Peyer's patch (tissue), 4 donors: ENCODE measurements around the gene ANKRD37. TPM values are rescaled to one million over a fixed set of nuclear protein-coding genes. Genes with fewer than 3 reads are reported as not detected.

Experiments used
- DNase-seq, 3 donors: peaks; one replicate each; pipeline ENCODE4 v3.0.0-alpha.2; 2017 to 2019
- H3K27ac ChIP-seq, 4 donors: fragments of 200-600 bp; sonication (generic); one replicate each; pipeline ENCODE4 v1.5.1; 2016 to 2019
- H3K27me3 ChIP-seq, 2 donors: fragments of 200-600 bp; sonication (generic); one replicate each; pipeline ENCODE4 v1.5.1; 2019
- H3K36me3 ChIP-seq, 3 donors: fragments of 200-600 bp; sonication (generic); one replicate each; pipeline ENCODE4 v1.5.1; 2016 to 2019
- H3K4me1 ChIP-seq, 4 donors: fragments of 200-600 bp; sonication (generic); one replicate each; pipeline ENCODE4 v1.5.1; 2016 to 2019
- H3K4me3 ChIP-seq, 4 donors: fragments of 200-600 bp; sonication (generic); 1 replicate in 3 of 4; 2 replicates in 1 of 4; pipeline ENCODE4 v1.5.1; 2016 to 2019; ENCODE audit warnings: mild to moderate bottlenecking in 1 of 4
- H3K9me3 ChIP-seq, 4 donors: fragments of 200-600 bp; sonication (generic); one replicate each; pipeline ENCODE4 v1.5.1; 2016 to 2019; ENCODE audit warnings: mild to moderate bottlenecking in 1 of 4
- POLR2A ChIP-seq, 2 donors: fragments of 450-650 bp; IDR thresholded peaks; one replicate each; pipeline ENCODE4 v1.5.1; 2017; ENCODE audit warnings: antibody characterized with exemption in 2 of 2, mild to moderate bottlenecking in 2 of 2, moderate library complexity in 2 of 2
- total RNA-seq, 4 donors: library from RNA; depleted of rRNA; stranded (reverse); fragments of >200 nt; gene quantifications; one replicate each; pipeline ENCODE4 v1.1.0, GENCODE V29; 2016
- TF ChIP-seq, protein P1 (sequence below), 6 experiments: fragments of 450-650 bp in 4 of 6; fragments of 200-600 bp in 2 of 6; sonication (generic) in 1 of 6; IDR thresholded peaks; one replicate each; pipeline ENCODE4 v1.5.1; 2017 to 2019; ENCODE audit warnings: antibody characterized with exemption in 6 of 6, mild to moderate bottlenecking in 3 of 6, moderate library complexity in 1 of 6

Gene ANKRD37, protein sequence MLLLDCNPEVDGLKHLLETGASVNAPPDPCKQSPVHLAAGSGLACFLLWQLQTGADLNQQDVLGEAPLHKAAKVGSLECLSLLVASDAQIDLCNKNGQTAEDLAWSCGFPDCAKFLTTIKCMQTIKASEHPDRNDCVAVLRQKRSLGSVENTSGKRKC
- 10 to 100 TPM in 1 of 4 donors, 1 to 10 TPM in 2, not detected in 1; 1.4 to 12.6 (median 8.7) TPM for total RNA-seq

DNA sequence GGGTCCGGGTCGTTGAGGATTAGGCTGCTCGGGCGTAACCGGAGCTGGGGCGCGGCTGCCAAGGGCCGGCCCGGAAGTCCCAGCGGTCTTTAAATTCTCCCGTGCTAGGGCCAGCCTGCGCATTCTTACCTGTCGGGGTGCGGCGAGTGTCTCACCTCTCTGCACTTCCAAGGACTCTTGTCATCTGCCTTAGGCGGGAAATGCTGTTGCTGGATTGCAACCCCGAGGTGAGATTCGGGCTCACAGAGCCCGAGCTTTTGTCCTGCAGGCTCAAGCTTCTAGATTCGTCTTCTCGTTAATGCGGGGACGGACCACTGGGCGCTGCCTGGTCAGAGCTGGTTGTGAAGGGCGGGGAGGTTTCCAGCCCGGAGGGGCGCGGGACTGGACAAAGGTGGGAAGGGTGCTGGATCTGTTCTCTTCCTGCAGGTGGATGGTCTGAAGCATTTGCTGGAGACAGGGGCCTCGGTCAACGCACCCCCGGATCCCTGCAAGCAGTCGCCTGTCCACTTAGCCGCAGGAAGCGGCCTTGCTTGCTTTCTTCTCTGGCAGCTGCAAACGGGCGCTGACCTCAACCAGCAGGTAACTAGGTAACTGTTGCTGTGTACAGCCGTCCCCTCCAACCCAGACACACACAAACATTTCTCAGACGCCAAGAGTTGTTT is at the start of gene ANKRD37:
TSS of gene ANKRD37 (plus strand) at position 118 of the 662 bp plus-strand sequence. CDS start at position 201, 83 bp downstream.
- TF ChIP-seq, protein P1, sequence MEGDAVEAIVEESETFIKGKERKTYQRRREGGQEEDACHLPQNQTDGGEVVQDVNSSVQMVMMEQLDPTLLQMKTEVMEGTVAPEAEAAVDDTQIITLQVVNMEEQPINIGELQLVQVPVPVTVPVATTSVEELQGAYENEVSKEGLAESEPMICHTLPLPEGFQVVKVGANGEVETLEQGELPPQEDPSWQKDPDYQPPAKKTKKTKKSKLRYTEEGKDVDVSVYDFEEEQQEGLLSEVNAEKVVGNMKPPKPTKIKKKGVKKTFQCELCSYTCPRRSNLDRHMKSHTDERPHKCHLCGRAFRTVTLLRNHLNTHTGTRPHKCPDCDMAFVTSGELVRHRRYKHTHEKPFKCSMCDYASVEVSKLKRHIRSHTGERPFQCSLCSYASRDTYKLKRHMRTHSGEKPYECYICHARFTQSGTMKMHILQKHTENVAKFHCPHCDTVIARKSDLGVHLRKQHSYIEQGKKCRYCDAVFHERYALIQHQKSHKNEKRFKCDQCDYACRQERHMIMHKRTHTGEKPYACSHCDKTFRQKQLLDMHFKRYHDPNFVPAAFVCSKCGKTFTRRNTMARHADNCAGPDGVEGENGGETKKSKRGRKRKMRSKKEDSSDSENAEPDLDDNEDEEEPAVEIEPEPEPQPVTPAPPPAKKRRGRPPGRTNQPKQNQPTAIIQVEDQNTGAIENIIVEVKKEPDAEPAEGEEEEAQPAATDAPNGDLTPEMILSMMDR (IDR thresholded peaks at IDR 0.05): peak in 1 of 6 experiments; percentile 18
- TF ChIP-seq POLR2A (IDR thresholded peaks at IDR 0.05): peak; percentile 61 to 79
- DNase-seq: peak in 1 of 3 donors; percentile 67

DNA sequence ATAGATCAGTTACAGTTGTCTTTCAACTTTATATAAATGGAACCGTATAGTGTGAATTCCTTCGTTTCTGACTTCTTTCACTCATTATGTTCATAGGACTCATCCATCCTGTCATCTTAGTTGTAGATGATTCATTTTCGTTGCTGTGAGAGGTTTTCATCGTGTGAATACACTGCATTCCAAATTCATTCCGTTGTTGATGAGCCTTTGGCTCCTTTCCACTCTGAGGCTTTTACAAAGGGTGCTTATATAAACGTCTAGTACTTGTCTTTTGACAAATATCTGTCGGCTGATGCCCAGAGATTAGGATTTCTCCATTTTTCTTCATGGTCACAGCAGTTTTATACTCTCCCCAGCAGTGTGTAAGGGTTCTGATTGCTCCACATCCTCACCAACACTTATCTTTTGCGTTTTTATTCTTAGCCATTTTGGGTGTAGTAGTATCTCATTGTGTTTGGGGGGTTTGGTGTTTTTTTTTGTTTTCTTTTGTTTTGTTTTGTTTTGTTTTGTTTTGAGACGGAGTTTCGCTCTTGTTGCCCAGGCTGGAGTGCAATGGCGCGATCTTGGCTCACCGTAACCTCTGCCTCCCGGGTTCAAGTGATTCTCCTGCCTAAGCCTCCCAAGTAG is 49.6 kb upstream of the ANKRD37 start:
- peaks cover 0 to 23% (median 0%) of the 10 kb centered on the region in 3 donors for H3K36me3 ChIP-seq
- TF ChIP-seq, protein P1 (IDR thresholded peaks at IDR 0.05): no peak
- no peak for TF ChIP-seq POLR2A (IDR thresholded peaks at IDR 0.05)
- no peak overlapping the region for H3K27ac ChIP-seq
- no peaks in the 10 kb centered on the region for H3K9me3 ChIP-seq
- H3K4me1 ChIP-seq: peaks cover 0 to 7% (median 0%) of the 10 kb centered on the region in 4 donors
- DNase-seq: no peak
- H3K27me3 ChIP-seq: no peaks in the 10 kb centered on the region
- H3K4me3 ChIP-seq: no peak overlapping the region

More for the DNA sequence above, at the start of gene ANKRD37:
- H3K9me3 ChIP-seq: no peaks in the 10 kb centered on the region
- H3K4me1 ChIP-seq: peaks cover 0 to 19% (median 4%) of the 10 kb centered on the region in 4 donors
- peak within 1 kb of the TSS; percentile 90 to 100 (median 97) for H3K27ac ChIP-seq
- H3K4me3 ChIP-seq: peak within 1 kb of the TSS; percentile 50 to 92 (median 67)
- peaks cover 0 to 25% (median 0%) of the 10 kb centered on the region in 3 donors for H3K36me3 ChIP-seq
- H3K27me3 ChIP-seq: no peaks in the 10 kb centered on the region

DNA sequence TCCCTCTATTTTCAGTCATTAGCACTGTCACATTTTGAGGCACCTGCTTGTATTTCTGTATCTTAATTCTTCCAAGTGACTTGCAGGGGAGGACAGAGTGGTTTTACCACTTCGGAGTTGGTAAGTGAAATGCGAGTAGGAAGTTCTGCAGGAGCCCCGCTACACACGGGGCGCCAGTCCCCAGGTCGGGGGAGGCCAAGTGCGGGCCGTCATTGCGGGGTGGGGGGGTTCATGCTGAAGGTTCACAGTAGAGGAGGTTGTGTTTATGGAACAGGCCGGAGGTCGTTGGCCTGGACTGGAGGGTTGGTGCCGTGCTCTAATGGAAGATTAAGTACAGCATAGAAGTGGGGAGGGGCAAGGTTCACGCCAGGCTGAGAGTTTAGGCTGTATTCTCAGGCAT is 45.0 kb upstream of the ANKRD37 start:
- Histone ChIP-seq H3K4me1 (no peaks in the 10 kb centered on the region), H3K9me3 (no peaks in the 10 kb centered on the region), H3K27ac (no peak overlapping the region), H3K36me3 (peaks cover 0 to 9% (median 0%) of the 10 kb centered on the region in 3 donors), H3K27me3 (no peaks in the 10 kb centered on the region), H3K4me3 (no peak overlapping the region)
- no peak for TF ChIP-seq POLR2A (IDR thresholded peaks at IDR 0.05)
- TF ChIP-seq, protein P1 (IDR thresholded peaks at IDR 0.05): no peak
- DNase-seq: no peak

DNA sequence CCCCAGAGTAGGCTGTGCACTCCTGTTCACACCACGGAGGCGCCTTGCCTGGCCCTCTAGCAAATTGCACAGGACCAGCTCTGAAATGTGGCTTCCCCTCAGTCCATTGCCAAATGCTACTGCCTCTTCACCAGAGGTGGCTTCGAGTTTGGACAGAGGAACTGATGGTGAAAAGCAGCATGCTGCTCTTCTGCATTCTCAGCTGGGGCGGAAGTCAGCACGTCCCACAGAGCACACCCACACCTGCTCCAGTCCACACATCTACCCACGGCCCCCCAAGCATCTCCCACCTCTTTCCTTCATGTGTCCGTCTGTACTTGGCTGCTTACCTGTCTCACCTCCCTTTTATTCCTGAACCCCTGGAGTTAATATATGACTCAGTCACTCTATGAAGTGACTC is 44.4 kb upstream of the ANKRD37 start:
- H3K4me3 ChIP-seq: no peak overlapping the region
- no peaks in the 10 kb centered on the region for H3K9me3 ChIP-seq
- DNase-seq: no peak
- TF ChIP-seq POLR2A (IDR thresholded peaks at IDR 0.05): no peak
- H3K4me1 ChIP-seq: no peaks in the 10 kb centered on the region
- H3K36me3 ChIP-seq: peaks cover 0 to 9% (median 0%) of the 10 kb centered on the region in 3 donors
- no peaks in the 10 kb centered on the region for H3K27me3 ChIP-seq
- no peak overlapping the region for H3K27ac ChIP-seq

DNA sequence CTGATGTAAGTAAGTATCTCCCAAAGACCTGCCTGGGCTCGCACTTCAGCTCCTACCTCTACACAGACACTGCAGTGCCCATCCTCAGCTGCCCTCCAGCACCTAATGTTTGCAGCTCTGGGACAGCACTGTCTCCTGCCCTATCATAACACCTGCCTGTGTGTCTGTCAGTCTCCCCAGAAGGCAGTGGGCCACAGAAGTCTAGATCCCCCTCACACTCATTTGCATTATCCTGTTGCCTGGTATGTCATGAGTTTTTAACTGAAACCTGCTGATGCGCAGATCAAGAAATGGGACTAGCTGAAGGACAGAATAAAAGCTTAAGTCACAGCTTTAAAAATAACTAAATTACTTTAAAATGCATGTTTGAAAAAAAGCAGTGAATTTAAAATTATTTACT is 43.9 kb upstream of the ANKRD37 start:
- no peak overlapping the region for H3K4me3 ChIP-seq
- H3K4me1 ChIP-seq: no peaks in the 10 kb centered on the region
- no peaks in the 10 kb centered on the region for H3K27me3 ChIP-seq
- TF ChIP-seq, protein P1 (IDR thresholded peaks at IDR 0.05): no peak
- no peak for TF ChIP-seq POLR2A (IDR thresholded peaks at IDR 0.05)
- H3K36me3 ChIP-seq: peaks cover 0 to 13% (median 0%) of the 10 kb centered on the region in 3 donors
- no peaks in the 10 kb centered on the region for H3K9me3 ChIP-seq
- no peak for DNase-seq
- H3K27ac ChIP-seq: no peak overlapping the region

DNA sequence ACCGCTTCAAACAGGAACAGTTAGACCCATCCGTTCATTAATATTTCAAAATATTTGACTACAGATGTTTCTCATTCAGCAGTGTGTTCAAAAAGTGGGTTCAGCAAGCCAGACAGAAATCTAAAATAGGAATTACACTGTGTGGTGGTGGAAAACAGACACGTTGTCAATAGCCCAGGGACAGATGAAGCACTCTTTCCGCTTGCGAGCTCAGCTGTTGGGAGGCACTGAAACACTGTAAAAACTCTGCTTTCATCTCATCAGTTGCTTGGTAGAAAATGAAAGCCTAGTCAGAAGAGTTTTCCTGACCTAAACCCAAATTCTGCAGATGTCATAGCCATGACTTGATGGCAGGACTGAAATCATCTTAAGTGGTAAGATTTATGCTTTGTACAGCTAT is 39.4 kb upstream of the ANKRD37 start:
- Histone ChIP-seq H3K9me3 (no peaks in the 10 kb centered on the region), H3K27ac (no peak overlapping the region), H3K27me3 (no peaks in the 10 kb centered on the region), H3K4me3 (no peak overlapping the region), H3K4me1 (no peaks in the 10 kb centered on the region), H3K36me3 (peaks cover 0 to 16% (median 0%) of the 10 kb centered on the region in 3 donors)
- TF ChIP-seq, protein P1 (IDR thresholded peaks at IDR 0.05): no peak
- TF ChIP-seq POLR2A (IDR thresholded peaks at IDR 0.05): no peak
- DNase-seq: no peak
